SK-N-MC (cell line): ENCODE measurements around the gene NEK11.
A peak's percentile ranks its signal among the peaks of the same experiment; 100 is the strongest.

Experiments used
- EZH2 ChIP-seq: fragments of 200-600 bp; sonication (generic); IDR thresholded peaks from one replicate; pipeline ENCODE4 v1.6.1; 2017; ENCODE audit warnings: antibody characterized with exemption
- FOXP2 ChIP-seq: optimal IDR thresholded peaks from 2 replicates; pipeline ENCODE3; 2011; ENCODE audit warnings: mild to moderate bottlenecking, moderate library complexity; ENCODE audit not compliant: insufficient read depth; ENCODE audit errors: extremely low read length, control extremely low read depth
- POLR2AphosphoS5 ChIP-seq: IDR thresholded peaks from 2 replicates; pipeline ENCODE4 v1.6.1; 2012; ENCODE audit warnings: mild to moderate bottlenecking, low read depth, low read length, borderline replicate concordance

DNA sequence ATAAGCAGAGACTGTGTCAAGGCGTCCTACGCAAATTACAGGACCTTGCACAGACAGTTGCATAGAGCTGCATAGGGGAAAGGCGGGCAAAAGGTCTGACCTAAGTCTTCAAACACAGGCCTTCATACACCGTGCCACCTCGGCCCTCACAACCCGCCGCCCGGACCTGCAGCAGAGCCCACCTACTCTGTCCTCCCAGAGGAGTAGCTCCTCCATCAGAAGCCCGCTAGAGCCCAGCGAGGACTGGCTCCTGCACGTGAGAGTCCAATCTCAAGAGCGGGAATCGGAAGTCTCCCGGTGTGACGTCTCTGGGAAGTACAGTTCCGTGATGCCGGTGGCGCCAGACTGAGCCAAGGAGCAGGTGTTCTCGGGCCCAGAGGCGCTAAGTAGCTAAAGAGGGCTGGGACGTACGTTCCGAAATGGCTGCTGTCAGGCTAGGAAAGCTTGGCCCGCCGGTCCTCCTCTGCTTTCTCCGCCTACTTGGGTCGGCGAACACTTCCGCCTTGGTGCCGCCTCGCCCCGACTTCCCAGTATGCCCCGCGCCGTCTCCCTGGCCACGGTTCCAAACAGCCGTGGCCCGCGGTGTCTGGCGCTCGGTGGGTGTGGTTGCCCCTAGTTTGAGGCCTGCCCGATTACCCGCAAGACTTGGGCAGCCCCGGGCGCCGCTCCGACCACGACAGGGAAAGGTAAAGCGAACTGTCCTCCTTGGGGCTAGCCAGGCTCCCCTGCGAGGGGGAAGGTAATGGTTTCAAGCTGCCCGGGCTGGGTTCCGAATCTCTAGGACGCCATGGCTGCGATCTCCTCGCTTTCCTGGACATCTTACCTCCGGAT lies at the start of gene NEK11, which contains the start of gene ASTE1:
- no peak for TF ChIP-seq EZH2
- TF ChIP-seq POLR2AphosphoS5 = peak; percentile 85
- peak; percentile 15 for TF ChIP-seq FOXP2
